MCF 10A (cell line): ENCODE data around the gene POU2F3. TPM values are rescaled to one million over a fixed set of nuclear protein-coding genes. Genes with fewer than 3 reads are reported as not detected.

Experiments used
- BruUV-seq: library from RNA; stranded (reverse); fragments of 400-500 nt; replicated peaks from 2 replicates; lab custom pipeline; 2021; lab: Mats Ljungman, UMichigan
- CTCF ChIA-PET: fragments of 300-600 bp; sonication (Branson Sonifier 250); formaldehyde crosslinking; extraction: SDS; loops from one replicate; lab custom pipeline; 2021; ENCODE audit warnings: antibody characterized with exemption, inconsistent platforms; lab: Yijun Ruan, JAX
- POLR2A ChIA-PET: fragments of 300-600, 350-650 bp; sonication (Branson Sonifier 250); formaldehyde crosslinking; extraction: SDS; loops from one replicate; lab custom pipeline; 2020; ENCODE audit warnings: antibody characterized with exemption, inconsistent platforms; lab: Yijun Ruan, JAX
- DNase-seq: peaks from one replicate; pipeline ENCODE4 v3.0.0-alpha.2; 2018; ENCODE audit not compliant: unreplicated experiment
- H3K27ac Mint-ChIP-seq: one replicate; pipeline ENCODE4 v1.8.0; 2022; ENCODE audit warnings: mild to moderate bottlenecking, low read depth, mixed read lengths; ENCODE audit not compliant: unreplicated experiment
- H3K27me3 Mint-ChIP-seq: one replicate; pipeline ENCODE4 v1.8.0; 2022; ENCODE audit warnings: mixed read lengths; ENCODE audit not compliant: insufficient read depth, unreplicated experiment
- H3K36me3 Mint-ChIP-seq: one replicate; pipeline ENCODE4 v1.8.0; 2022; ENCODE audit warnings: mild to moderate bottlenecking, moderate library complexity, mixed read lengths; ENCODE audit not compliant: insufficient read depth, unreplicated experiment
- H3K4me1 Mint-ChIP-seq: one replicate; pipeline ENCODE4 v1.8.0; 2022; ENCODE audit warnings: mixed read lengths; ENCODE audit not compliant: insufficient read depth, unreplicated experiment
- H3K4me3 Mint-ChIP-seq: one replicate; pipeline ENCODE4 v1.8.0; 2022; ENCODE audit warnings: mild to moderate bottlenecking, moderate library complexity, mixed read lengths; ENCODE audit not compliant: unreplicated experiment
- H3K9me3 Mint-ChIP-seq: one replicate; pipeline ENCODE4 v1.8.0; 2022; ENCODE audit warnings: mixed read lengths; ENCODE audit not compliant: unreplicated experiment
- intact Hi-C: fragments of 100-400 bp; cut with micrococcal nuclease; formaldehyde crosslinking; loops from 2 replicates; pipeline ENCODE4 v1.14.1; 2022
- total RNA-seq: library from RNA; stranded (reverse); gene quantifications from 2 replicates; pipeline ENCODE4 v1.2.3, GENCODE V29; 2022
- TF ChIP-seq, protein P1 (sequence below): fragments of 200-600 bp; IDR thresholded peaks from one replicate; pipeline ENCODE4 v1.8.0; 2022; ENCODE audit warnings: antibody characterized with exemption, mild to moderate bottlenecking; ENCODE audit not compliant: unreplicated experiment

POU2F3 gene
- total RNA-seq, 1 experiment from 2014 or later: not detected

DNA sequence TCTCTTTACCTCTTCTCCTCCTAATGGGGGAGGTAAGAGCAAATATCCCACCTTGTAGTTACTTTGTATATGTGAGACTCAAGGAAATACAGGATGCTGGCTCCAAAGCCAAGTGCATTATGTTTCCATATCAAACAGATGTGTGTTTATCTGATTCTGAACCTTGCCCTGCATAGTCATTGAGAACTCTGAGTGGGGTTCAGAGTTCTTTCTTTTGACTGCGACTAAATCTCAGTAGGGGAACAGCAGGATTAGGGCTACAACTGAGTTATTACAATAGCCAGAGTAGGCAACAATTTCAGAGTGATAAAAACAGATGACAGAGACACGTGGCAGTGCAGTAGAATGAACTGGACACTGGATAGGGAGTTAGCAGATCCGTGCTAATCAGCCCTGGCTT is 51.0 kb downstream of the POU2F3 start:
- Mint-ChIP-seq H3K9me3 (no peaks in the 10 kb centered on the region), H3K4me1 (no peaks in the 10 kb centered on the region), H3K27ac (no peak overlapping the region), H3K27me3 (peaks cover 39% of the 10 kb centered on the region), H3K36me3 (no peaks in the 10 kb centered on the region), H3K4me3 (no peak overlapping the region)
- ChIA-PET CTCF (interaction anchor here (1.3 to 2.4 kb wide), 5 partner anchors 9 to 58 kb away, joined by 4 to 6 read pairs (median 4); no protein-coding TSS in a partner anchor), POLR2A (no interaction called here)
- TF ChIP-seq, protein P1, sequence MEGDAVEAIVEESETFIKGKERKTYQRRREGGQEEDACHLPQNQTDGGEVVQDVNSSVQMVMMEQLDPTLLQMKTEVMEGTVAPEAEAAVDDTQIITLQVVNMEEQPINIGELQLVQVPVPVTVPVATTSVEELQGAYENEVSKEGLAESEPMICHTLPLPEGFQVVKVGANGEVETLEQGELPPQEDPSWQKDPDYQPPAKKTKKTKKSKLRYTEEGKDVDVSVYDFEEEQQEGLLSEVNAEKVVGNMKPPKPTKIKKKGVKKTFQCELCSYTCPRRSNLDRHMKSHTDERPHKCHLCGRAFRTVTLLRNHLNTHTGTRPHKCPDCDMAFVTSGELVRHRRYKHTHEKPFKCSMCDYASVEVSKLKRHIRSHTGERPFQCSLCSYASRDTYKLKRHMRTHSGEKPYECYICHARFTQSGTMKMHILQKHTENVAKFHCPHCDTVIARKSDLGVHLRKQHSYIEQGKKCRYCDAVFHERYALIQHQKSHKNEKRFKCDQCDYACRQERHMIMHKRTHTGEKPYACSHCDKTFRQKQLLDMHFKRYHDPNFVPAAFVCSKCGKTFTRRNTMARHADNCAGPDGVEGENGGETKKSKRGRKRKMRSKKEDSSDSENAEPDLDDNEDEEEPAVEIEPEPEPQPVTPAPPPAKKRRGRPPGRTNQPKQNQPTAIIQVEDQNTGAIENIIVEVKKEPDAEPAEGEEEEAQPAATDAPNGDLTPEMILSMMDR: no peak
- DNase-seq: no peak
- BruUV-seq: no TSS peak
- intact Hi-C loops: no loop called here

DNA sequence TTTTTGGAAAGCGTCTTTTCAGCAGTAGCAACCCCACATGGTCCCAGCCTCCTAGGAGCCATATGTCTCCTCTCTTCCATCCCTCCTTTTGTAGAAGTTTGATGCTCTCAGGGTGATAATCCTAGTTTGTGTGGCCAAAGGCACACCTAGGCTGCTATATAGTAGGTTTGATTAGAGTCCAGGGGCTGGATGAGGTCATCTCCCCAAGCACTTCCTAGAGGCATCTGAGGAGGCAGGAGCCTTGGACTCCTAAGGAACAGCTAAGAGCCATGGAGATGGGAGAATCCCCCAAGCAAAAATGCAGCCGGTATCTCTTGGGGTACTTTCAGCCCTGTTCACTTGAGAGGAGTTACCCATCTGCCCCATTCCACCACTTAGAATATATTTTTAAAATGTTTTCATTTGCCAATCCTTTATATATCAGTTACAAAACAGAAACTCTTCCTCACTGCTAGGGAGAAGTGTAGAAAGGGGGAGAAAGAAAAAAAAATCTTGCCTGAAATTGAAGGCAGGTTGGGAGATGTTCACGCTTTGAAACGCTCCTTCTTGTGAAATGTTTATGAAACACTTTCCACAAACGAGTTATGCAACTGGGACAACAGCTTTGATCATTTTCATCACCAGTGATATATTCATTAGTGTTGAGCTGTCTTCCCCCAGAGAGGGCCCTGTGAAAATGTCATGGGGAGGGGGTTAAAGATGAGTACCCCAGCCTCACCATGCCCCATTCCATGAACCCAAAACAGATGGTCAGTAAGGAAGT is 53.3 kb downstream of the POU2F3 start:
- H3K4me1 Mint-ChIP-seq: no peaks in the 10 kb centered on the region
- CTCF ChIA-PET: interaction anchor here (0.6 to 14.9 kb wide), 3 partner anchors 9 to 695 kb away, joined by 3 to 526 read pairs (median 10); partner anchors contain the start of gene POU2F3
- no peak for DNase-seq
- peaks cover 2% of the 10 kb centered on the region for H3K36me3 Mint-ChIP-seq
- peaks cover 57% of the 10 kb centered on the region for H3K27me3 Mint-ChIP-seq
- no peak overlapping the region for H3K4me3 Mint-ChIP-seq
- TF ChIP-seq, protein P1: no peak
- no peak overlapping the region for H3K27ac Mint-ChIP-seq
- no peaks in the 10 kb centered on the region for H3K9me3 Mint-ChIP-seq
- no TSS peak for BruUV-seq
- intact Hi-C loops: no loop called here
- POLR2A ChIA-PET: no interaction called here

DNA sequence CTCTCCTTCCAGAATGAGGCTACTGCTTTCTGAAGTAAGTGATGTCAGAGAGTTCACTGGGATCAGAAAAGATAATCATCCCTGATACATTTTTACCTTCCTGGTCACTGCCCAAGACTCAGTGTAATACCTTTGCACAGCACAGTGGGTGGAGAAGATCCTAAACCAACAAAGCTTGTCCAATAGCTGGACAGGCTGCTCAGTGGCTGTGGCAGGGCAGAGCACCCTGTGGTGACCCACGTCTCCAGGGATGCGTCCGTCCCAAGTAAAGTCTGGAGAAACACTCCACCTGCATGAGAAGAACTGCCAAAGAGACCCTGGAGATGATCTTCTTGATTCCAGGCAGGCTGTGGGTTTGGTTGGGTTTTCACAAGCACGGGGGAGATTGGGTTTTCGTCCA is 54.2 kb downstream of the POU2F3 start:
- H3K9me3 Mint-ChIP-seq: no peaks in the 10 kb centered on the region
- peaks cover 5% of the 10 kb centered on the region for H3K36me3 Mint-ChIP-seq
- no peak overlapping the region for H3K4me3 Mint-ChIP-seq
- TF ChIP-seq, protein P1: no peak
- intact Hi-C loops: no loop called here
- H3K4me1 Mint-ChIP-seq: no peaks in the 10 kb centered on the region
- ChIA-PET CTCF (interaction anchor here (0.5 to 14.9 kb wide), 5 partner anchors 8 to 694 kb away, joined by 3 to 526 read pairs (median 3); partner anchors contain the start of gene POU2F3), POLR2A (interaction anchor here (1.1 kb wide), 1 partner anchor 10 kb away, joined by 3 read pairs; no protein-coding TSS in a partner anchor)
- H3K27ac Mint-ChIP-seq: no peak overlapping the region
- DNase-seq: no peak
- no TSS peak for BruUV-seq
- H3K27me3 Mint-ChIP-seq: peaks cover 61% of the 10 kb centered on the region

DNA sequence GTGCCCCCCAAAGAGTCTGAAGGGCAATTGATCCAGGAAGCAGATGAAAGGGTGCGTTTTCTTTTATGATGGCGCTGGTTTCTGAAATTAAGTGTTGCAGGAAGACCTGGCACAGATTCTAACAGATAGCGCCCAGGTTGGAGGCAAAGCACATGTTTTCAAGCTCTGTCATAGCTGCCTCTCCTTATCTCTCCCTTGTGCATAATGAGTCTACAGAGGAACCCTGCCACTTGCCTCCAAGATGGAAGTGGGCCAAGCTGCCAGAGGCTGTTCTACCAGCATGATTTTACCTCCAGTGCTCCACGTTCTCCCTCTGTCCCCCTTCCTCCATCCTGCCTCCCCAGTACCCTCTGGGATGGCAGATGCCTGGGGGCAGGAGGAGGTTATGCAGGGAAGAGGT is 55.2 kb downstream of the POU2F3 start:
- intact Hi-C loops: no loop called here
- DNase-seq: no peak
- ChIA-PET POLR2A (interaction anchor here (0.7 to 1.1 kb wide), 2 partner anchors 9 to 242 kb away, joined by 3 read pairs; no protein-coding TSS in a partner anchor), CTCF (interaction anchor here (1.0 to 14.9 kb wide), 2 partner anchors 65 to 123 kb away, joined by 3 to 526 read pairs; partner anchors contain the start of gene POU2F3)
- no peak overlapping the region for H3K27ac Mint-ChIP-seq
- H3K4me3 Mint-ChIP-seq: no peak overlapping the region
- peaks cover 61% of the 10 kb centered on the region for H3K27me3 Mint-ChIP-seq
- TF ChIP-seq, protein P1: no peak
- no peaks in the 10 kb centered on the region for H3K9me3 Mint-ChIP-seq
- H3K36me3 Mint-ChIP-seq: peaks cover 5% of the 10 kb centered on the region
- no TSS peak for BruUV-seq
- H3K4me1 Mint-ChIP-seq: no peaks in the 10 kb centered on the region
